ENCODE measurements around the gene SEMA3D.

SEMA3D gene

GRCh38 chr7:85185424-85186082, 1.3 kb downstream of the SEMA3D start:
- H3K27ac ChIP-seq: no peak overlapping the region
- DNase-seq (ENCODE audit: low read depth, low spot score): no peak

DNA sequence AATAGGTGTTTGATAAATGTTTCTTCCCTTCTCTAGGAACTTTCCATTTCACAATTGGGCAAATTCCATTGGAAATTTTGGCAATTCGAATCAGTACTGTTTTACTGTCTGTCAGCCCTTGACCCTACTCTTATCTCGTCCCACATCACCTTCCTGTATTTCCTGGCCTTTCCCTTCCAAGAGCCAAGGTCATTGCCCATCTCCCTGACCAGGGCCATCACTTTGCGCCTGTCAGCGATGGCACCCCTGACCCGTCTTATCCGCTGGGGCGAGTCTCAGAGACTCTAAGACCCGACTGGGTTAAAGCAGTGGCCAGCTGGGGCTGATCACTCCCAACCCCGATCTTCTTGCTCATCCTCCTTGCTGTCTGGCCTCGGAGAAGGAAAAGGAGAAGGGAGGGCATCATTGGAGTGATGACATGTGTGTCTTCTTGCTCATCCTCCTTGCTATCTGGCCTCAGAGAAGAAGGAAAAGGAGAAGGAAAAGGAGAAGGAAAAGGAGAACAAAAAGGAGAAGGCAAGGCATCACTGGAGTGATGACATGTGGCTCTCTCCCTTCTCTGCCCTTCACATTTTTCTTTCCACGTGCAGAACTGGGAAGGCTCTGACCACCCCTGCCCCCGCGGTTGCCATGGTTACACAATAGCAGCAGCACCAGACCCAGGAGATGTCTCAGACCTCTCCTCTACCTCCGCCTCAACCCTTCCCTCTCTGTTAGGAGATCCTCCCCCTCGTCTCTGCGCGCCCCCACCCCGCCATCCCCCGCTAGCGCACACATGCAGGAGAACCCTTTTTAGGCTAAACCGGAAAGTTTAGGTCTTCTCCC, 2.0 kb downstream of the SEMA3D start:
- H3K27ac ChIP-seq: no peak overlapping the region
- DNase-seq (ENCODE audit: low read depth, low spot score): no peak

GRCh38 chr7:85183296-85183695, 3.6 kb downstream of the SEMA3D start:
- DNase-seq (ENCODE audit: low read depth, low spot score): no peak
- no peak overlapping the region for H3K27ac ChIP-seq

DNA sequence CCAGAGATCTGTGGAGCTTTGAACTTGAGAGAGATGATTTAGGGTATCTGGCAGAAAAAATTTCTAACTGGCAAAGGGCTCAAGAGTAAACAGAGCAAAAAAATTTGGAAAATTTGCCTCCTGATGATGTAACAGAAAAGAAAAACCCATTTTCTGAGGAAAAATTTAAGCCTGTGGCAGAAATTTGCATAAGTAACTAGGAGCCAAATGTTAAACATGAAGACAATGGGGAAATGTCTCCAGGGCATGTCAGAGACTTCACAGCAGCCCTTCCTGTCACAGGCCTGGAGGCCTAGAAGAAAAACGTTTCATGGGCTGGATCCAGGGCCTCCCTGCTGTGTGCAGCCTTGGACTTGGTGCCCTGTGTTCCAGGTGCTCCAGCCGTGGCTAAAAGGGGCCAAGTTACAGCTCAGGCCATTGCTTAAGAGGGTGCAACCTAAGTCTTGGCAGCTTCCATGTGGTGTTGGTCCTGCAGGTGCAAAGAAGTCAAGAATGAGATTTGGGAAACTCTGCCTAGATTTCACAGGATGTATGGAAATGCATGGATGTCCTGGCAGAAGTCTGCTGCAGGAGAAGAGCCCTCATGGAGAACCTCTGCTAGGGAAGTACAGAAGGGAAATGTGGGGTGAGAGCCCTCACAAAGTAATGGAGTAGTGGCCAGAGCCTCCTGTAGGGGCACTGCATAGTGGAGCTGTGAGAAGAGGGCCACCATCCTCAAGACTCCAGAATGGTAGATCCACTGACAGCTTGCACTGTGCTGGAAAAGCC, 8.1 kb downstream of the SEMA3D start:
- no peak overlapping the region for H3K27ac ChIP-seq
- DNase-seq (ENCODE audit: low read depth, low spot score): no peak

DNA sequence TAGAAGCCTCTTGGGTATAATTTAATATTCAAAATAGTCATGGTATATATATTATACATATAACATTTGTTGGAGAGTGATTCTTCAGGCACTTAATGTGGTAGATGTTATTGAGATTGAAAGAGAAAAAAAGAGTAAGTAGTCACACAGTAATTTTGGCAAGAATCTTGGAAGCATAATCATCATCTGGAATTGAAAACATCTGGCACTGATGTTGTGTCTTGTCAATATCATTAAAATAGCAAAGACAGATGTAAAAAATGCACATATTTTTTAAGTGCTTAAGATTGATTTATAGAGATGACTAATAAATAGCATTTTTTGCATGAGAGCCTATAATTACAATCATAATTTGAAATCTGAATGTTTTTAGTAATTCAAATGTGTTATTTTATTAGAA, 9.5 kb downstream of the SEMA3D start:
- DNase-seq (ENCODE audit: low read depth, low spot score): no peak
- no peak overlapping the region for H3K27ac ChIP-seq

DNA sequence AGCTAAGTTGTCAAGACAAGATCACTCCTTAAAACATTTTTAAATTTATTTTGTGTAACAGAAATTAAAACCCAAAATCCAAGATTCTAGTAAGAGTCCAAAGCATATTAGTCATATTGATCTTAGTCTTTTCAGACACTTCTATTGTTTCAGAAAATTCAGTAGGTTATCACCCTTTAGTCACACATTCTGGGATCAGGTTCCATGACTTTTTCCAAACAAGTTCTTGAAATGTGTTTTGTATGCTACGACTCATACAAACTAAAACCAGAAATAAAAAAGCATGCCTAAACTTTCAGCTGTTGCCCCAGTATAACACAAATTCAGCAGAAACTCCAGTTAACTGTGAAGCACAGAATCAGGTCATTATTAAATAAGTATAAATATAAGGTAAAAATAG, 10.7 kb downstream of the SEMA3D start:
- no peak for DNase-seq (ENCODE audit: low read depth, low spot score)

GRCh38 chr7:85175217-85175616, 11.6 kb downstream of the SEMA3D start:
- DNase-seq (ENCODE audit: low read depth, low spot score): no peak
- H3K27ac ChIP-seq: no peak overlapping the region

More for the DNA sequence above, 10.7 kb downstream of the SEMA3D start:
- no peak overlapping the region for H3K27ac ChIP-seq

DNA sequence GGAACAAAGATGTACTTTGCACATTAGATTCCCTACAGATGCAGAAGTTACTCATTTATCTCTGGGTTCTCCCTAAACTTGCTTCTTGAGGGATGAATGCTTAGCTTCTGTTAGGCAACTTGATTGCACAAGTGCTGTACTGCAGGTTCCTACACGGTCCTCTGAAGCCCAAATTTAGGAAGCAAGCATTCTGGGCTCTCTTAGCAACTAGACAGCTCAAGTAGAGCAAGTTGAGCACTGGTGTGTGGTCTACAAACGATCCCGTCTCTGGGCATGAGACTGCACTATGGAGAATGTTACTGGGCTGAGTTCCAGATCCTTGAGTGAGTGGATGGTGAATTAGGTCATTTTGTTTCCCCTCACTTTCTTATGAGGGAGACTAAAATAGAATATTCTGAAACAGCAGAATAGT, 14.3 kb downstream of the SEMA3D start:
- no peak for DNase-seq (ENCODE audit: low read depth, low spot score)
- H3K27ac ChIP-seq: no peak overlapping the region

- H3K27ac ChIP-seq: no peak overlapping the region
- no peak for DNase-seq (ENCODE audit: low read depth, low spot score)
Observed at GRCh38 chr7:85167636-85168035, 19.2 kb downstream of the SEMA3D start.

GRCh38 chr7:85165263-85165662, 21.6 kb downstream of the SEMA3D start:
- DNase-seq (ENCODE audit: low read depth, low spot score): no peak
- no peak overlapping the region for H3K27ac ChIP-seq

GRCh38 chr7:85164376-85164775, 22.5 kb downstream of the SEMA3D start:
- DNase-seq (ENCODE audit: low read depth, low spot score): no peak
- no peak overlapping the region for H3K27ac ChIP-seq

DNA sequence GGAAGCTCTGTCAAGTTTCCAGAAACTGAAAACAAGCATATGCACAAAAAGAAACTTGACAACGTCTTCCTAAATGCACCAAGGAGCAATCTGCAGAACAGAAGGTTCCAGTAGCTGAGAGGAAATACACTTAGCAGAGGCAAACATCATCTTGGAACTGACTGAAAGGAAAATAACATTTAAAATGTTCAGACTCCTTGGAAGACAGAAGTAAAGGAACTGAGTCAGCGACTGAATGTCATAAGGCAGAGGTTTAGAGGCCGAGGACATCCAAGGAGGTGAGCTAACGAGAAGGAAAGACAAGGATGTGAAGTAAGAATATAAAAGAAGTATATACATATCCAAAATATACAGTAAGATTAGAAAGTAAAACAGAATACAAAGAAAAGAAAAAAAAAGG, 24.1 kb downstream of the SEMA3D start:
- H3K27ac ChIP-seq: no peak overlapping the region
- no peak for DNase-seq (ENCODE audit: low read depth, low spot score)

- H3K27ac ChIP-seq: peak overlapping the region; percentile 78
- DNase-seq (ENCODE audit: low read depth, low spot score): peak; percentile 69
Observed at GRCh38 chr7:85160223-85160622, 26.6 kb downstream of the SEMA3D start.

- no peak for DNase-seq (ENCODE audit: low read depth, low spot score)
- no peak overlapping the region for H3K27ac ChIP-seq
Observed at GRCh38 chr7:85159003-85159402, 27.9 kb downstream of the SEMA3D start.

DNA sequence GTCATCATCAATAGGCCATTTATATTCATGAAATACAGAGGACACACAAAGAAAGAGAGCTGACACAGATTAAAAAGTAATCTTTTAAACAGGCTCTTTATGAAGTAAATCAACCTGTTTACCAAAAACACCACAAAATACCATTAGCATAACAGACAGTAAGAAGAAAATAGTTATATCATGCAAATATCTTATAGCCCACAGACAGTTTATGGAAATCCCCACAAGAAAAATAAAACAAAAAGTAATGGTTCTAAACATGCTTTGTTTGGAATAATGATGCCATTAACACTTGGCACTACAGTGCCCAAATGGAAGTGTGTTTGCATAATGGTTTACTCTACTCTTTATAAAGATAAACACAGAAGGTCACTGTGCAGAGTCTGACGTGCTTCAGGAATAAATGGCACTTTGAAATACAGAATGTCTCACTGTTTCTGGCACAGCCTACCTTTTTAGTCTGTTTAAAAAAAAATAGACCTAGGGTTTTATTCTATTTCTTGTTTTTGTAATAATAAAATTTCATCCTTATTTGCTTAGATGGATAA, 30.1 kb downstream of the SEMA3D start:
- no peak for DNase-seq (ENCODE audit: low read depth, low spot score)
- no peak overlapping the region for H3K27ac ChIP-seq

- H3K27ac ChIP-seq: no peak overlapping the region
- DNase-seq (ENCODE audit: low read depth, low spot score): no peak
Observed at GRCh38 chr7:85154282-85154937, 32.4 kb downstream of the SEMA3D start.

GRCh38 chr7:85153715-85154114, 33.1 kb downstream of the SEMA3D start:
- DNase-seq (ENCODE audit: low read depth, low spot score): no peak

GRCh38 chr7:85150624-85151023, 36.2 kb downstream of the SEMA3D start:
- H3K27ac ChIP-seq: no peak overlapping the region
- DNase-seq (ENCODE audit: low read depth, low spot score): no peak

More at GRCh38 chr7:85153715-85154114, 33.1 kb downstream of the SEMA3D start:
- H3K27ac ChIP-seq: no peak overlapping the region

GRCh38 chr7:85144771-85145170, 42.1 kb downstream of the SEMA3D start:
- no peak overlapping the region for H3K27ac ChIP-seq
- DNase-seq (ENCODE audit: low read depth, low spot score): no peak

GRCh38 chr7:85135977-85136376, 50.9 kb downstream of the SEMA3D start:
- DNase-seq (ENCODE audit: low read depth, low spot score): no peak
- peak overlapping the region; percentile 46 for H3K27ac ChIP-seq
